NCI-H1092 (cell line): ENCODE measurements around the gene YEATS4.

Source experiments
- DNase-seq: peaks from one replicate; lab custom pipeline; 2025; lab: John Stamatoyannopoulos, UW

Gene YEATS4

DNA sequence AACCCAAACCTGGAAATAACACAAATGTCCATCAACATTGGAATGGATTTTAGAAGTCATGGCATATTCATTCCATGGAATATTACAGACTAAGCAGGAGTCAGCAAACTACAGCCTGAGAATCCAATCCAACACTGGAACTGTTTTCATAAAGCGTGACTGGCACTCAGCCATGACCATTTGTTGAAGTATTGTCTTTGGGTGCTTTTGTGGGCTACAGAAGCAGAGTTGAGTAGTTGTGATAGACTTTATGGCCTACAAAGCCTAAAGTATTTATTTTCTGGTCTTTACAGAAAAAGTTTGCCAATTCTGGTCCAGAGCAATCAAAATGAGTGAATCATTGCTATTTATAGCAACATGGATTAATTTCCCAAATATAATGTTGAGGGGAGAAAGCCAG is 76.1 kb downstream of the YEATS4 start:
- DNase-seq, result no peak

DNA sequence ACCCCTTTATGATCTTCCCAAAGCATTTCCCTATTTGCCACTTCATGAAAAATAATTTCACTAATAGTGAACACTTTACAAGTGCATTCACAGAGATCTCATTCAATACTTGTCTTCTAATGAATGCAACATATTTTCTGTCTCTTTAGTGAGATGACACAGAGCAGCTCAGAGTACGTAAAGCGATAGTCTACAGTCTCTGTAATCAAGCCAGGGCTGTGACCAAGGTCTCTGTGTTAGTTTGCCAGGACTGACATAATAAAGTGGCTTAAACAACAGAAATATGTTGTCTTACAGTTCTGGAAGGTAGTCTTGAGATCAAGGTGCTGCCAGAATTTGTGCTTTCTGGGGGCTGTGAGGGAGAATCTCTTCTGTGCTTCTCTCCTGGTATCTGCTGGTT is 77.5 kb downstream of the YEATS4 start:
- DNase-seq, result no peak

DNA sequence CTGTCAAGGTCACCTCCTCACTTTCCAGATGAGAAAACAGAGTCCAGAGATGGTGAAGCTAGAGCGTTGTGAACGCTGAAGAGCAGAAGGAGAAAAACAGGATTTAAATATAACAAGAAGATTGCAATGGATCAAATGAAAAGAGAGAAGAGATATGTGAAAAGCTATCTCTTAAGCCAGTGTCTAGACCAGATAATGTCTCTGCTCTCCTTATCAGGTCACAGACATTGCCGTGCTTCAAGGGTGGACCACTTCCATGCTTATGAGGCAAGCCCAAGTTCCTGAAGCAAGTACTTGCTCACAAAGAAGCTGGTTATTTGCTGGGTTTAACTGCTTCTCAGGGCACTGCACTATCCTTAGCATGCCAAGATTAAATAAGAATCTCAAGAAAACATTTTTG is 79.0 kb downstream of the YEATS4 start:
- DNase-seq, result no peak

DNA sequence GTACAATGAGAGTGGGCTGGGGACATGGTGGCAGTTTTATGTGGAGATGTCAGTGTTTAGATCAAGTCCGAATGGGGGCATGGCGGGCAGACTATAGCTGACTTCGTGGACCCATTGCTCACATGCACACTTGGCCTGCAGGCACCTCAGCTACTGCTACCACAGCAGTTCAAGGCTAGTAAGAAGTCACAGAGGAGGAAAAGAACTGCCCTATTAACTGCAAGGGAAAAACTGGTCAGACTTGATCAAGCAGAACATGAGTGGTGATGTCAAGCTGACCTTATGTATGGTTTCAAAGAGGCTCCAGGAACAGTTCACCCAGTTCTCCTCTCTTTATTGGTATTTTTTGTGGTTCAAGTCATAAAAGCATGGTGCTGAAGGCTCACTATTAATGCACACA is 80.5 kb downstream of the YEATS4 start:
- no peak for DNase-seq
